BLaER1 treated with 17β-estradiol and CSF1 and Interleukin-3, amounts not matched to agents 10 nM and 100 nM (cell line): ENCODE measurements around the gene ARID2.

ENCODE experiments used
- H3K27ac ChIP-seq, 11 experiments: shearing (Covaris generic); formaldehyde crosslinking; 2 replicates each; pipeline ENCODE4 v1.8.1; 2022
- H3K27me3 ChIP-seq, 11 experiments: shearing (Covaris generic); formaldehyde crosslinking; 2 replicates each; pipeline ENCODE4 v1.8.1; 2022
- H3K36me3 ChIP-seq, 11 experiments: shearing (Covaris generic); formaldehyde crosslinking; 2 replicates each; pipeline ENCODE4 v1.8.1; 2022
- H3K4me1 ChIP-seq, 10 experiments: shearing (Covaris generic); formaldehyde crosslinking; 2 replicates each; pipeline ENCODE4 v1.8.1; 2022
- H3K4me2 ChIP-seq, 11 experiments: shearing (Covaris generic); formaldehyde crosslinking; 2 replicates each; pipeline ENCODE4 v1.8.1; 2022
- H3K4me3 ChIP-seq, 10 experiments: shearing (Covaris generic); formaldehyde crosslinking; 2 replicates each; pipeline ENCODE4 v1.8.1; 2022
- H3K9ac ChIP-seq, 11 experiments: shearing (Covaris generic); formaldehyde crosslinking; 2 replicates each; pipeline ENCODE4 v1.8.1; 2022
- H3K9me3 ChIP-seq, 11 experiments: shearing (Covaris generic); formaldehyde crosslinking; replicated peaks in 1 of 11; 2 replicates each; pipeline ENCODE4 v1.8.1; 2022
- H4K20me1 ChIP-seq, 11 experiments: shearing (Covaris generic); formaldehyde crosslinking; 2 replicates each; pipeline ENCODE4 v1.8.1; 2022
- Cebpa-rat ChIP-seq, 11 experiments: shearing (Covaris generic); IDR thresholded peaks; 2 replicates each; pipeline ENCODE4 v1.8.1; 2022

Gene ARID2

DNA sequence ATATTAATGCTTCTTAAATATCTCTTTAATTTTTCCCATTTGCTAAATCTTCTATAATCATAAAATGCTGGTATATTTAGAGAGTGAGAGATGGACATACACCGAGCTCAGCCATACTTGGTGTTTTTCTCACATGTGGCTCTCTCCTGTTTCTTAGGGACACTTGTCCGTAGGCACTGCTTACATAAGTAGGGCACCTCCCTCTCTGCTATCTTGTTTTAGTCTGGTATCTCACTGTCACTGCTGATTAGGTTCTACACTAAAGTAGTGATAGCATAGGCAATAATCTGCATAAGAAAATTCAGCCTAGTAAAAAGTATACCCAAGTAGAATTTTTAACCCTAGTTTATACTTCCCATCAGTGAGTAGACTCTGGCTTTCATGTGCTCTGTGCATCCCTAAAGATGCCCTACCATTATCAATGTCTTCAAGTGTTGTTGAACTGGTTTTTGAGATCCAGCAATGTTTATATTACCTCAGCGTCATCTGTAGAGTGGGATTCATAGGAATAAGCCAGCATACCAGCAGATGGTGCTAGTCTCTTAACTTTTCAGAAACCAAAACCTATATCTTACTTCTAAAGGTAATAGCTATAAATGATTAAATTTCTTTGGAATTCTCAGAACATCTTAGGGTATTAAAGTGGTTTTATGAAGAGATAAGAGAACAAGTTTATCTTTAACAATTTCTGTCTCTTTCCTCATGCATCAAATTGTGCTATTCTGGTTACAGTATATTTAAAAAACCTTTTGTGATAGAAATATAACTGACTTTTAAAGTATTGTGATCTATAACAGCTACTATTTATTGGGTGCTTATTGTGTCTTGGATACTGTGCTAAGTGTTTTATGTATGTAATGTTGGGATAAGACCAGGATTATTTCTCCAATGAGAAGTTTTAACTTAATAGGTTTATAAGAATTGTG, 32.9 kb downstream of the ARID2 start:
- Histone ChIP-seq H3K4me3 (no peak overlapping the region), H3K9me3 (peaks cover 0 to 27% (median 19%) of the 10 kb centered on the region in 11 experiments; a peak in 18 of 22 replicates), H3K4me1 (no peaks in the 10 kb centered on the region), H3K27me3 (no peaks in the 10 kb centered on the region), H4K20me1 (peaks cover 20 to 90% (median 79%) of the 10 kb centered on the region in 11 experiments; a peak in 19 of 22 replicates), H3K9ac (no peak overlapping the region), H3K4me2 (no peak overlapping the region), H3K36me3 (peaks cover 8 to 61% (median 36%) of the 10 kb centered on the region in 11 experiments), H3K27ac (no peak overlapping the region)
- TF ChIP-seq Cebpa-rat (IDR thresholded peaks at IDR 0.05): no peak

DNA sequence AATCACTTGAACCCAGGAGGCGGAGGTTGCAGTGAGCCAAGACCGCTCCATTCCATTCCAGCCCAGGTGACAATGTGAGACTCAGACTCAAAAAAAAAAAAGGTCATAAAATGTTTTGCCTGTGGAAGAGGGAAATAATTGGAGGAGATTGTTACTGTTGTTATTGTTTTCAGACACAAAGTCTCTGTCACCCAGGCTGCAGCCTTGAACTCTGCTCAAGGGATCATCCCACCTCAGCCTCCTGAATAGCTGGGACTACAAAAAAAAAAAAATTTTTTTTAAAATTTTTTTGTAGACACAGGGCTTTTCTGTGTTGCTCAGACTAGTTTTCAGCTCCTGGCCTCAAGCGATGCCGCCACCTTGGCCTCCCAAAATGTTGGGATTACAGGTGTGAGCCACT, 33.9 kb downstream of the ARID2 start:
- Histone ChIP-seq H3K4me3 (no peak overlapping the region), H3K9me3 (peaks cover 7 to 36% (median 28%) of the 10 kb centered on the region in 11 experiments; a peak in 21 of 22 replicates), H4K20me1 (peaks cover 16 to 90% (median 72%) of the 10 kb centered on the region in 11 experiments; a peak in 20 of 22 replicates), H3K27ac (no peak overlapping the region), H3K9ac (no peak overlapping the region), H3K36me3 (peaks cover 15 to 62% (median 39%) of the 10 kb centered on the region in 11 experiments), H3K4me1 (peaks cover 0 to 8% (median 0%) of the 10 kb centered on the region in 10 experiments; a peak in 2 of 20 replicates), H3K27me3 (no peaks in the 10 kb centered on the region), H3K4me2 (no peak overlapping the region)
- no peak for TF ChIP-seq Cebpa-rat (IDR thresholded peaks at IDR 0.05)

DNA sequence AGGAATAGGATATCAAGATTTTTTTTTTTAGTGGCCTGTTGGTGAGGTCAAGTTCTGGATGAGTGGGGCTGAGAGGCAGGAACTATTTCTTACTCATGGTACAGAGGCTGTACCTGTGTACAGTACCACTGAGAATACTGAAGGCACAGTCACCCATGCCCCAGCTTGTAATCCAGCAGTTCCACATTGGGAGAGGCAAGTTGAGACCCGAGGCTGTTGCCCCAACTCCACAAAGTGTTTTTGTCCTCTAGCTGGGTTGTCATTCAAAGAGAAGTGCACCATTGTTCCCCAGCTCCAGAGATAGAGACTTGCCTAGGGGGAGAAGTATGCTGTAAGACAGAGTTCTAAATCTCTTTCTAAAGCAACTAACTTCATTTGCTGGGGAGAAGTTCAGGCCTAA, 38.7 kb downstream of the ARID2 start:
- H4K20me1 ChIP-seq: peaks cover 4 to 80% (median 42%) of the 10 kb centered on the region in 11 experiments; a peak in 20 of 22 replicates
- TF ChIP-seq Cebpa-rat (IDR thresholded peaks at IDR 0.05): no peak
- H3K9ac ChIP-seq: no peak overlapping the region
- H3K4me2 ChIP-seq: peak overlapping the region in 1 of 11 experiments; percentile 12; a peak in 1 of 22 replicates
- no peaks in the 10 kb centered on the region for H3K27me3 ChIP-seq
- peaks cover 0 to 10% (median 0%) of the 10 kb centered on the region in 10 experiments; a peak in 3 of 20 replicates for H3K4me1 ChIP-seq
- no peak overlapping the region for H3K27ac ChIP-seq
- no peak overlapping the region for H3K4me3 ChIP-seq
- H3K9me3 ChIP-seq: peaks cover 27 to 57% (median 50%) of the 10 kb centered on the region in 11 experiments
- peaks cover 41 to 83% (median 66%) of the 10 kb centered on the region in 11 experiments for H3K36me3 ChIP-seq

DNA sequence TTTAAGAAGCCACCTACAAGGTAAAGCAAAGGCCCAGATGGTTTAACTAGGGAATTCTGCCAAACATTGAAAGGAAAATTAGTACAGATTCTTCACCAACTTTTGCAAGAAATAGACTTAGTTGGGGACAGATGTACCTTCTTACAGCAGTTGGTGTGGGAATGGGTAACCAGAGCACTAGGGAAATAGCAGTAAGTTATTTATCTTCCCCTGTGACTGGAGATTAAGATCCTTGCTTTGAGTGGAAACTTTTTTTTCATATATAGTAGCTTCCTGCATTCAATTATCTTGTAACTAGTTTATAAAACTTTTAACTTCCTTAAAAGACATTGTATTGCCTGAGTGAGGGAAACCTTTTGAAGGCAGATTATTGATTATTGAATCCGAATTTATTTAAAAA, 44.2 kb downstream of the ARID2 start:
- H4K20me1 ChIP-seq: peaks cover 7 to 87% (median 67%) of the 10 kb centered on the region in 11 experiments; a peak in 21 of 22 replicates
- H3K9ac ChIP-seq: no peak overlapping the region
- peaks cover 16 to 22% (median 18%) of the 10 kb centered on the region in 11 experiments for H3K9me3 ChIP-seq
- no peak for TF ChIP-seq Cebpa-rat (IDR thresholded peaks at IDR 0.05)
- peaks cover 0 to 9% (median 0%) of the 10 kb centered on the region in 10 experiments; a peak in 2 of 20 replicates for H3K4me1 ChIP-seq
- no peak overlapping the region for H3K4me2 ChIP-seq
- H3K27ac ChIP-seq: no peak overlapping the region
- H3K36me3 ChIP-seq: peaks cover 21 to 38% (median 32%) of the 10 kb centered on the region in 11 experiments; a peak in 21 of 22 replicates
- H3K27me3 ChIP-seq: no peaks in the 10 kb centered on the region
- no peak overlapping the region for H3K4me3 ChIP-seq

DNA sequence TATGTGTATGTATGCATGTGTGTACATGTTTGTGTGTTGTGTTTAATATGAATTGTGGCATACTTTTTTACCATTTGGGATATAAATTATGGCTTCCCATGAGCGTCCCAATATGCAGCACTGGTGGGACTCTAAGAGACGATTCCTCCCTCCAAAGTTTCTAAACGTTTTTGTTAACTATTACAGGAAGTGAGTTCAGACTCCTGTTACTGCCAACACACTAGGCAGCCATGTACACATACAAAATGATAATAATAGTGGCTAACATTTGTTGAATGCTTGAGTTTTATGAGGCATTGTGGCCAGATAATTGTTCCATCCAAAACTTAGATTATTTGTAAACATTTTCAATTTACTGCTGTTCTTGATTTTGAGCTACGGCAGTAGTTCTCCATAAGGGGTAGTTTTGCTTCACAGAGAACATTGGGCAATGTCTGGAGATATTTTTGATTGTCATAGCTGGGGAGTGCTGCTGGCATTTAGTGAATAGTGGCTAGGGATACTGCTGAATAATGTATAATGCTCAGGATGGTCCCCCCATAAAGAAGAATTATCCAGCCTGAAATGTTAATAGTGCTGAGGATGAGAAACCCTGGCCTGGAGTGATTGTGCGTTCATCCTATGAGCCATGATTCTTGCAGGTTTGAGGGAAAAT, 45.1 kb downstream of the ARID2 start:
- H3K27ac ChIP-seq: no peak overlapping the region
- no peaks in the 10 kb centered on the region for H3K27me3 ChIP-seq
- no peak overlapping the region for H3K4me3 ChIP-seq
- H3K9me3 ChIP-seq: peaks cover 7 to 13% (median 9%) of the 10 kb centered on the region in 11 experiments
- no peak overlapping the region for H3K9ac ChIP-seq
- H3K36me3 ChIP-seq: peaks cover 13 to 30% (median 23%) of the 10 kb centered on the region in 11 experiments; a peak in 20 of 22 replicates
- peaks cover 0 to 9% (median 0%) of the 10 kb centered on the region in 10 experiments; a peak in 1 of 20 replicates for H3K4me1 ChIP-seq
- no peak for TF ChIP-seq Cebpa-rat (IDR thresholded peaks at IDR 0.05)
- H3K4me2 ChIP-seq: no peak overlapping the region
- peaks cover 7 to 94% (median 64%) of the 10 kb centered on the region in 11 experiments; a peak in 21 of 22 replicates for H4K20me1 ChIP-seq

DNA sequence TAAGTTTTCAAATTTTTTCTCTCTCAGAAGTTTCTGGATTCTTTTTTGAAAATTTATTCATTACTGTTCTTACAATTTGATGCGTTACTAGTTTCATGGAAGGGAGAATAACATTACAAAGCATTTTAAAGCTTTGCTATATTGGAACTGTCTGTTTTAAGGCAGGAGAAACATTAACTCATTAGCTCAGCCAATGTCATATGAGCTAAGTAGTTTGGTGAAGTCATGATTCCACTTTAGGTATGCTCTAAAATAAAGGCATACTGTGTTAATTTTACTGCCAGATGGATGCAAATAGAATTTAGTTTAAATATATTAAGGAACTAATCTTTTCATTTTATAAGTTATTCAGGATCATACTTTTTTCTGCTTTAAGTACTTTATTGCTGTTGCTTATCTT, 46.0 kb downstream of the ARID2 start:
- no peak overlapping the region for H3K4me2 ChIP-seq
- H3K36me3 ChIP-seq: peaks cover 4 to 27% (median 15%) of the 10 kb centered on the region in 11 experiments; a peak in 19 of 22 replicates
- no peaks in the 10 kb centered on the region for H3K27me3 ChIP-seq
- H3K4me1 ChIP-seq: peaks cover 0 to 9% (median 0%) of the 10 kb centered on the region in 10 experiments; a peak in 1 of 20 replicates
- H3K9me3 ChIP-seq: peaks cover 0 to 5% (median under 1%) of the 10 kb centered on the region in 11 experiments; a peak in 13 of 22 replicates
- H3K4me3 ChIP-seq: no peak overlapping the region
- H3K27ac ChIP-seq: no peak overlapping the region
- no peak for TF ChIP-seq Cebpa-rat (IDR thresholded peaks at IDR 0.05)
- no peak overlapping the region for H3K9ac ChIP-seq
- H4K20me1 ChIP-seq: peaks cover 7 to 95% (median 65%) of the 10 kb centered on the region in 11 experiments; a peak in 21 of 22 replicates

DNA sequence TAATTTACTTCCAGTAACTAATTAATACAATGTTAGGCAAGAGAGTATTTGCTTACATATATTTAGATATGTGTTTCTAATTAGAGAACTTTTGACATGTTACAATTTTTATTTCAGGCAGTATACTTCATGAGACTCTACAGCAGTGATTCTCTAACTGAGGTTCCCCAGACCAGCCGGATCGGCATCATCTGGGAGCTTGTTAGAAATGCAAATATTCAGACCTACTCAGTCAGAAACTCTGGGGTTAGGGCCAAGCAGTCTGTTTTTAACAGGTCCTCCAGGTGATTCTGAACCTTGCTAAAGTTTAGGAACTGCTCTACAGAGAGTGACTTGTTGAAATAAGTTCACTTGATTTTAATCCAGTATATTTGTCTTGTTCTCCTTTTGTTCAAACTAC, 46.5 kb downstream of the ARID2 start:
- Histone ChIP-seq H3K9ac (no peak overlapping the region), H3K9me3 (no peaks in the 10 kb centered on the region), H3K4me2 (no peak overlapping the region), H3K27me3 (no peaks in the 10 kb centered on the region), H3K36me3 (peaks cover 0 to 26% (median 15%) of the 10 kb centered on the region in 11 experiments; a peak in 15 of 22 replicates), H3K27ac (no peak overlapping the region), H3K4me3 (no peak overlapping the region), H3K4me1 (peaks cover 0 to 9% (median 0%) of the 10 kb centered on the region in 10 experiments; a peak in 1 of 20 replicates), H4K20me1 (peaks cover 7 to 95% (median 64%) of the 10 kb centered on the region in 11 experiments; a peak in 21 of 22 replicates)
- no peak for TF ChIP-seq Cebpa-rat (IDR thresholded peaks at IDR 0.05)

DNA sequence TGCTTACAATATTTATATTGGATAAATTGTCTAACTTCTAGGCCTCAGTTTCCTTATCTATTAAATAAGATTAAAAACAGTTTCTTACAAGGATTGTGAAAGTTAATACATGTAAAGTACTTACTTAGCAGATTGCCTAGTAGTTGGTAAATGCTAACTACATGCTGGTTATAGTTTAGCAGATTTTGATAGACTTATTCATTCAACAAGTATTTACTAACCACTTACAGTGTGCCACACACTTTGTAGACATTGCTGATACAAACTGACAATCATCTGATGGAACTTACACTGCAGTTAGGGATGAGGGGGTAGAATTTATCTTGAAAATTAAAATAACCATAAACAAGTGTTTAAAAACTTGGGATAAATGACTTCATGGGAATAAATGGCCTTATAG, 50.4 kb downstream of the ARID2 start:
- 0 out of 20 replicates have a peak, but pooled peaks cover 0 to 2% (median 0%) of the 10 kb centered on the region in 10 experiments for H3K4me1 ChIP-seq
- no peaks in the 10 kb centered on the region for H3K27me3 ChIP-seq
- no peaks in the 10 kb centered on the region for H3K9me3 ChIP-seq
- no peak overlapping the region for H3K9ac ChIP-seq
- no peak overlapping the region for H3K27ac ChIP-seq
- TF ChIP-seq Cebpa-rat (IDR thresholded peaks at IDR 0.05): no peak
- peaks cover 3 to 44% (median 28%) of the 10 kb centered on the region in 11 experiments; a peak in 15 of 22 replicates for H3K36me3 ChIP-seq
- H4K20me1 ChIP-seq: peaks cover 10 to 95% (median 66%) of the 10 kb centered on the region in 11 experiments; a peak in 21 of 22 replicates
- H3K4me3 ChIP-seq: no peak overlapping the region
- H3K4me2 ChIP-seq: no peak overlapping the region
